Brain microvascular endothelial cell (primary cell): ENCODE results near the gene LDLRAD4.

Source experiments
- DNase-seq: peaks from one replicate; pipeline ENCODE4 v3.0.0-alpha.2; 2020
- H3K27ac ChIP-seq: fragments of 250-450 bp; sonication (Bioruptor Pico); 2 replicates; pipeline ENCODE4 v1.5.1; 2020; ENCODE audit warnings: mild to moderate bottlenecking, moderate library complexity
- H3K27me3 ChIP-seq: fragments of 250-450 bp; sonication (Bioruptor Pico); replicated peaks from 2 replicates; pipeline ENCODE4 v1.5.1; 2020; ENCODE audit warnings: mild to moderate bottlenecking
- H3K36me3 ChIP-seq: fragments of 250-450 bp; sonication (Bioruptor Pico); replicated peaks from 2 replicates; pipeline ENCODE4 v1.5.1; 2020; ENCODE audit warnings: mild to moderate bottlenecking
- H3K4me3 ChIP-seq: 2 replicates; pipeline ENCODE4 v1.5.1; 2011; ENCODE audit warnings: low read depth, mild to moderate bottlenecking, control low read depth, low read length, moderate library complexity
- in situ Hi-C: cut with HindIII; loops from 2 replicates; pipeline ENCODE4 v1.10.0; 2017; ENCODE audit warnings: low sequenced_read_pairs, low pct_ligation_motif_present
- TF ChIP-seq, protein P1 (sequence below): IDR thresholded peaks from 2 replicates; pipeline ENCODE4 v1.5.1; 2011; ENCODE audit warnings: low read depth, mild to moderate bottlenecking, moderate library complexity, low read length, control low read depth, inconsistent platforms; ENCODE audit errors: missing control alignments

The LDLRAD4 gene

DNA sequence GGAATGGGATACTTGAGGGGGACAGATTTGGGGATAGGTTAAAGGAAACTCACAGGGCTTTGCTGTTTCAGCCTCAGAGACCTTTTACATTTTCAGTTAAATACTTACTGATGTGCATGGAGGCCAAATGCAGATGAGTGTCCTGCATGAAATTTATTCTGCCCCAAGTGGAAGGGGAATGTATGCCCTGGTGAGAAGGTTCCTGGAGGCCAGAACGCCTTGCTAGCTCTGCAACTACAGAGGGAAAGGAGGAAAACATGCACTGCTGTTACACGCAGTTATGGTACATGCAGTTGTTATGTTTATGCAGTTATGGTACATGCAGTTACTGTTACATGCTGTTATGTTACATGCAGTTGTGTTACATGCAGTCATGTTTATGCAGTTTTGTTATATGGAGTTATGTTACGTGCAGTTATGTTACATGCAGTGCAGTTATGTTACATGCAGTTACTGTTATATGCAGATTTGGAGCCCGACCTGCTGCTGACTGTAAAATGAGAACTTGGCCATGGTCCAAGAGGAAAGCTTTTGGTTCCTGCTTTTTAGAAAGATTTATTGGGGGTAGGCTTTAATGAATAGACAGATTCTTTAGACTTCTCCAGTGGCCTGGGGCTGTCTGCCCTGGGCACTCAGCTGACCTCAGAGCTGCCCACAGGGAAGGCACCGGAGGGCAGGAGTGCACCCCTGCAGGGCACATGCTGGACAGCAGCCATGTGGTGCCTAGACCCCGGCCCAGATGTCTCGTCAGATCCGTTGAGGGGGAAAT lies 84.1 kb downstream of the LDLRAD4 start:
- TF ChIP-seq, protein P1, sequence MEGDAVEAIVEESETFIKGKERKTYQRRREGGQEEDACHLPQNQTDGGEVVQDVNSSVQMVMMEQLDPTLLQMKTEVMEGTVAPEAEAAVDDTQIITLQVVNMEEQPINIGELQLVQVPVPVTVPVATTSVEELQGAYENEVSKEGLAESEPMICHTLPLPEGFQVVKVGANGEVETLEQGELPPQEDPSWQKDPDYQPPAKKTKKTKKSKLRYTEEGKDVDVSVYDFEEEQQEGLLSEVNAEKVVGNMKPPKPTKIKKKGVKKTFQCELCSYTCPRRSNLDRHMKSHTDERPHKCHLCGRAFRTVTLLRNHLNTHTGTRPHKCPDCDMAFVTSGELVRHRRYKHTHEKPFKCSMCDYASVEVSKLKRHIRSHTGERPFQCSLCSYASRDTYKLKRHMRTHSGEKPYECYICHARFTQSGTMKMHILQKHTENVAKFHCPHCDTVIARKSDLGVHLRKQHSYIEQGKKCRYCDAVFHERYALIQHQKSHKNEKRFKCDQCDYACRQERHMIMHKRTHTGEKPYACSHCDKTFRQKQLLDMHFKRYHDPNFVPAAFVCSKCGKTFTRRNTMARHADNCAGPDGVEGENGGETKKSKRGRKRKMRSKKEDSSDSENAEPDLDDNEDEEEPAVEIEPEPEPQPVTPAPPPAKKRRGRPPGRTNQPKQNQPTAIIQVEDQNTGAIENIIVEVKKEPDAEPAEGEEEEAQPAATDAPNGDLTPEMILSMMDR: no peak
- in situ Hi-C loops: no loop called here
- Histone ChIP-seq H3K4me3 (no peak overlapping the region), H3K36me3 (no peaks in the 10 kb centered on the region), H3K27ac (no peak overlapping the region), H3K27me3 (no peaks in the 10 kb centered on the region)
- no peak for DNase-seq

DNA sequence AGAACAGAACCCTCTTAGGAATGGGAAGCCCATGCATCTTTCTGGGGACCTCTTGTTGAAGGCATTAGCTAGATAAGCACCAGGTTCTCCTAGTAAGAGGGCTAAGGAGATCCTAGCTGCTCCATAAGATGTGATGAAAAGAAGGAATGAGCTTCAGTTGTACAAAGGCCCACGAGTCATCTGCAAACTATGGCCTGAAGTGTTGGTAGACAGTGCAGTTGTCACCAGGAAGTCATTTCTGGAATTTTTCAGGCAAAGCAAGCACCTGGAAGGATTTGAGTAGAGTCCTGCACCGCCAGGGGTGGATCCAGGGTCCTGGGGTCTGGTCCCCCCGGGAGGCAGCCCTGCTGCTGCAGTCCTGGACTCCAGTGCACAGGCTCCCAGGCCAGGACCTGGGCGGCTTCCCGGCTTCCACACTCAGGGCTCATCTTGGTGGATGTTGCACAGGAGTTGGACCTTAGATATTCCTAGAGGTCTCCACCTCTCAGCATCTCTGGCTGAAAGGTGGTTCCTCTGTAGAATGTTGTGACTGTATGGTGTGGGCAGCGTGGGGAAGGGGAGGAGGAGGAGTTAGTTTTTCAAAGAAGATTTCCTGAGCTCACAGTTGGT lies 85.3 kb downstream of the LDLRAD4 start:
- TF ChIP-seq, protein P1: no peak
- Histone ChIP-seq H3K27ac (no peak overlapping the region), H3K36me3 (no peaks in the 10 kb centered on the region), H3K27me3 (no peaks in the 10 kb centered on the region), H3K4me3 (no peak overlapping the region)
- in situ Hi-C loops: no loop called here
- no peak for DNase-seq

DNA sequence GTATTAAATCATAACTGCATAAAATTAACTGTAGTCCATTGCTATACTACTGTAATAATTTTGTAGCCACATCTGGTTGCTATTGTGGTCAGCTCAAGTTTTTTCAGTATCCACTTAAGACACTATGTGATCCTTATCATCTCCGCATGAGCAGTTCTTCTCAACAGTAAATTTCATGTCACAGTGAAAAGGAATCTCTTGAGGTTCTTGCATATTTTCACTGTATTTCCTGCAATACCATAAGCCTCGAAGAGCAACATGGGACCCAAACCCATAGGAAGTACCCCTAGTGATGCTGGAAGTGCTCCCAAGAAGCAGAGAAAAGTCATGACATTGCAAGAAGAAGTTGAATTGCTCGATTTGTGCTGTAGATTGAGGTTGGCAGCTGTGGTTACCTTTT lies 86.7 kb downstream of the LDLRAD4 start:
- in situ Hi-C loops: no loop called here

DNA sequence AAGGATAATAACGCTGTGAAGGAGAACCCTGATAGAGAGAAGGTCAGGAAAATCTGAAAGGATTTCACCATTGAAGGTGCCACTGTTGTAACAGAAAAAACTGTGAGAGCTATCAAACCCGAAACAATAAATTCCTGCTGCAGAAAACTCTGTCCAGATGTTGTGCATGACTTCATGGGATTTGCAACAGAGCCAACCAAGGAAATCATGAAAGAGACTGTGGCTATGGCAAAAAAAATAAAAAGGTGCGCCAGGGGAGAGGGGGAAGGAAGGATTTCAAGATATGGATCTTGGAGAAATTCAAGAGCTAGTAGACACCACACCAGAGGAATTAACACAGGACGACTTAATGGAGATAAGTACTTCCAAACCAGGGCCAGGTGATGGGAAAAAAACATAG lies 88.0 kb downstream of the LDLRAD4 start:
- Histone ChIP-seq H3K27me3 (no peaks in the 10 kb centered on the region), H3K36me3 (no peaks in the 10 kb centered on the region), H3K27ac (no peak overlapping the region), H3K4me3 (no peak overlapping the region)
- in situ Hi-C loops: no loop called here
- TF ChIP-seq, protein P1: no peak
- no peak for DNase-seq

More for the DNA sequence above, 86.7 kb downstream of the LDLRAD4 start:
- H3K27me3 ChIP-seq: no peaks in the 10 kb centered on the region
- no peak overlapping the region for H3K27ac ChIP-seq
- DNase-seq: no peak
- H3K4me3 ChIP-seq: no peak overlapping the region
- TF ChIP-seq, protein P1: no peak
- no peaks in the 10 kb centered on the region for H3K36me3 ChIP-seq

DNA sequence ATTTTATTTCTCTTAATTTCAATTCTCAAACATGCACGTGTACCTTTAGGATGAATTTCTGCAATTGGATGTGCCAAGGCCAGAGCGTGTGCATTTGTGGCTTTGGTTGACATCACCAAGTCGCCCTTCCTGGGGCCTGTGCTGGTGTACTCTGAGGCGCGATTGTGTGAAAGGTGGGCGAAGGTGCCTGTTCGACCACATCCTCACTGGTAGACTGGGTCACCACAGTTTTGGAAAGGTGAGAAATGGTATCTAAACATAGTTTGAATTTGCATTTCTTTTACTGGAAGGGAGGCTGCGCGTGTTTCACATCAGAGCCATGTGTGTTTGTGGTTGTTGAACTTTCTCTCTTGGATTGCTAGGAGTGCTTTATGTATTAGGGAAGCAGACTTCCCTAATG lies 89.8 kb downstream of the LDLRAD4 start:
- Histone ChIP-seq H3K27ac (no peak overlapping the region), H3K36me3 (no peaks in the 10 kb centered on the region), H3K4me3 (no peak overlapping the region), H3K27me3 (no peaks in the 10 kb centered on the region)
- no peak for DNase-seq
- TF ChIP-seq, protein P1: no peak
- in situ Hi-C loops: no loop called here
